ENCODE measurements around the gene EXOC6B. TPM values are rescaled to one million over a fixed set of nuclear protein-coding genes. Genes with fewer than 3 reads are reported as not detected.
"Not testable (repeated sequence)": the region's sequence is repeated elsewhere in the genome, so short reads cannot be mapped to it uniquely, and the experiment has no call there.

EXOC6B gene
- total and polyA plus RNA-seq, 9 of the 15 experiments (the other 6 are each of a cell fraction or from before 2014, with no cell fraction given), result 0.28 to 4.2 (median 2.0) TPM

DNA sequence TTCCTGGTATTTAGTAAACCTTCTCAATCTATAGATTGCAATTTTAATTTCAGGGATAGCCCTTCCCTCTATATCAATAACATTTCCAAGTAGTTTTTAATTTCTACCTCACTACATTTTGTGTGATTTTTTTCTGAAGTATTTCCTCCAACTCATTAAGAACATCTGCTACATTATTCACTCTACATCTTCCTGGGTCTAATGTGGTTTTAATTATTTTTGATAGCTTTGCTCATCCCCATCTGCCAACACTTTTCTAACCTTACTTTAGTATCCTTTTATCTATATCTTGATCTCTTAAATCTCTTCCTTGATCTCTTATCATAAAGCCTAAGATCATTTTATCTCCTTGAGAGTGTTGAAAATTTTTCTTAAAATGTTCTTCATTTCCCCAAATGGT is 399.8 kb downstream of the EXOC6B start (continued):
- TF ChIP-seq TFAM (CRISPR knock-in tag; conservative IDR thresholded peaks at IDR 0.05) (no peak), ZFP36 (IDR thresholded peaks at IDR 0.05; ENCODE audit: low read depth, low read length, partially characterized antibody) (no peak), ZNF77 (CRISPR knock-in tag; IDR thresholded peaks at IDR 0.05) (no peak), DDX20 (tag; IDR thresholded peaks at IDR 0.05; ENCODE audit: low read depth) (no peak)
- TF ChIP-seq, protein P1, sequence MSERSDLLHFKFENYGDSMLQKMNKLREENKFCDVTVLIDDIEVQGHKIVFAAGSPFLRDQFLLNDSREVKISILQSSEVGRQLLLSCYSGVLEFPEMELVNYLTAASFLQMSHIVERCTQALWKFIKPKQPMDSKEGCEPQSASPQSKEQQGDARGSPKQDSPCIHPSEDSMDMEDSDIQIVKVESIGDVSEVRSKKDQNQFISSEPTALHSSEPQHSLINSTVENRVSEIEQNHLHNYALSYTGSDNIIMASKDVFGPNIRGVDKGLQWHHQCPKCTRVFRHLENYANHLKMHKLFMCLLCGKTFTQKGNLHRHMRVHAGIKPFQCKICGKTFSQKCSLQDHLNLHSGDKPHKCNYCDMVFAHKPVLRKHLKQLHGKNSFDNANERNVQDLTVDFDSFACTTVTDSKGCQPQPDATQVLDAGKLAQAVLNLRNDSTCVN (CRISPR knock-in tag; IDR thresholded peaks at IDR 0.05), result no peak

DNA sequence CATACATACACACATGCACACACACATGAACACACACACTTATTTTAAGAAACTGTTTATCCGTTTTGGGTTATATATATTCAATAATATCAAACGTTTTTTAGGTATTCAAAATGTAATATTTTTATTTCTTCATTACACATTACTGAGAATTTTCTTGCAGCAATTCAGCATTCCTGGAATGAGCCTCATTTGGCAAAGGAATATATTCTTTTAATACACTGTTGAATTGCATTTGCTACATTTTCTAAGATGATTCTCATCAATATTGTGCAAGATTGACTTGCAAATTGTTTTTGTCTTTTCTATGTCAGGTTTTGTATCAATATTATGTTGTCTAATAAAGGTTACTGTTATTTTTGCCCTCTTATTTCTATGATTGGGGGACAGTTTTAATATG is 402.1 kb downstream of the EXOC6B start:
- 9% methylated on average over 2 of the region's 2 CpGs for WGBS (ENCODE audit: insufficient coverage, low coverage, missing lambda C conversion rate)
- Histone ChIP-seq H2AFZ (ENCODE audit: low read depth, low read length) (no peak overlapping the region), H3K79me2 (ENCODE audit: control insufficient read depth, insufficient read depth, low read length) (no peaks in the 10 kb centered on the region), H3K9me3 (replicated peaks; ENCODE audit: control insufficient read depth, insufficient read depth, low read depth, low read length) (no peaks in the 10 kb centered on the region), H3K4me2 (ENCODE audit: insufficient read depth, low read length) (no peak overlapping the region), H3K9me1 (ENCODE audit: control insufficient read depth, insufficient read depth, low read length) (no peaks in the 10 kb centered on the region), H3K4me3 (no peak overlapping the region), H3K9ac (ENCODE audit: insufficient read depth in 1 of 2, low read depth in 2 of 2, low read length in 2 of 2) (no peak overlapping the region), H3K27ac (ENCODE audit: extremely low read depth, low read depth, low read length) (no peak overlapping the region), H4K20me1 (replicated peaks; ENCODE audit: control insufficient read depth, insufficient read depth, low read length) (no peaks in the 10 kb centered on the region), H3K27me3 (ENCODE audit: control insufficient read depth in 2 of 2, insufficient read depth in 2 of 2, low read length in 2 of 2) (no peaks in the 10 kb centered on the region), H3K36me3 (ENCODE audit: control insufficient read depth, insufficient read depth, low read length) (no peaks in the 10 kb centered on the region), H3K4me1 (replicated peaks in 1 of 2; ENCODE audit: control insufficient read depth in 2 of 2, insufficient read depth in 2 of 2, low read length in 2 of 2) (peaks cover 0 to 11% of the 10 kb centered on the region in 2 experiments; a peak in 2 of 5 replicates)
- no peak for ATAC-seq
- ChIA-PET POLR2A (no interaction called here), CTCF (ENCODE audit: low intra/inter-chr PET ratio) (no interaction called here)
- DNase-seq (ENCODE audit: extremely low read depth in 1 of 4, low spot score in 3 of 4), result no peak
- no peak for FAIRE-seq
- TF ChIP-seq NFIX (CRISPR knock-in tag; IDR thresholded peaks at IDR 0.05; ENCODE audit: low read depth) (no peak), ZFP36 (IDR thresholded peaks at IDR 0.05; ENCODE audit: low read depth, low read length, partially characterized antibody) (no peak), ZNF324 (CRISPR knock-in tag; IDR thresholded peaks at IDR 0.05) (no peak), ATF7 (IDR thresholded peaks at IDR 0.05) (no peak), FOSL1 (tag; conservative IDR thresholded peaks at IDR 0.05) (no peak)
- TF ChIP-seq, protein P2, sequence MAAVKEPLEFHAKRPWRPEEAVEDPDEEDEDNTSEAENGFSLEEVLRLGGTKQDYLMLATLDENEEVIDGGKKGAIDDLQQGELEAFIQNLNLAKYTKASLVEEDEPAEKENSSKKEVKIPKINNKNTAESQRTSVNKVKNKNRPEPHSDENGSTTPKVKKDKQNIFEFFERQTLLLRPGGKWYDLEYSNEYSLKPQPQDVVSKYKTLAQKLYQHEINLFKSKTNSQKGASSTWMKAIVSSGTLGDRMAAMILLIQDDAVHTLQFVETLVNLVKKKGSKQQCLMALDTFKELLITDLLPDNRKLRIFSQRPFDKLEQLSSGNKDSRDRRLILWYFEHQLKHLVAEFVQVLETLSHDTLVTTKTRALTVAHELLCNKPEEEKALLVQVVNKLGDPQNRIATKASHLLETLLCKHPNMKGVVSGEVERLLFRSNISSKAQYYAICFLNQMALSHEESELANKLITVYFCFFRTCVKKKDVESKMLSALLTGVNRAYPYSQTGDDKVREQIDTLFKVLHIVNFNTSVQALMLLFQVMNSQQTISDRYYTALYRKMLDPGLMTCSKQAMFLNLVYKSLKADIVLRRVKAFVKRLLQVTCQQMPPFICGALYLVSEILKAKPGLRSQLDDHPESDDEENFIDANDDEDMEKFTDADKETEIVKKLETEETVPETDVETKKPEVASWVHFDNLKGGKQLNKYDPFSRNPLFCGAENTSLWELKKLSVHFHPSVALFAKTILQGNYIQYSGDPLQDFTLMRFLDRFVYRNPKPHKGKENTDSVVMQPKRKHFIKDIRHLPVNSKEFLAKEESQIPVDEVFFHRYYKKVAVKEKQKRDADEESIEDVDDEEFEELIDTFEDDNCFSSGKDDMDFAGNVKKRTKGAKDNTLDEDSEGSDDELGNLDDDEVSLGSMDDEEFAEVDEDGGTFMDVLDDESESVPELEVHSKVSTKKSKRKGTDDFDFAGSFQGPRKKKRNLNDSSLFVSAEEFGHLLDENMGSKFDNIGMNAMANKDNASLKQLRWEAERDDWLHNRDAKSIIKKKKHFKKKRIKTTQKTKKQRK (IDR thresholded peaks at IDR 0.05; ENCODE audit: borderline replicate concordance, low read depth, low read length), result no peak
- in situ Hi-C loops (cut with MboI), result no loop called here
- intact Hi-C loops (cut with micrococcal nuclease), result no loop called here
- no TSS peak for BruUV-seq (replicated peaks)

DNA sequence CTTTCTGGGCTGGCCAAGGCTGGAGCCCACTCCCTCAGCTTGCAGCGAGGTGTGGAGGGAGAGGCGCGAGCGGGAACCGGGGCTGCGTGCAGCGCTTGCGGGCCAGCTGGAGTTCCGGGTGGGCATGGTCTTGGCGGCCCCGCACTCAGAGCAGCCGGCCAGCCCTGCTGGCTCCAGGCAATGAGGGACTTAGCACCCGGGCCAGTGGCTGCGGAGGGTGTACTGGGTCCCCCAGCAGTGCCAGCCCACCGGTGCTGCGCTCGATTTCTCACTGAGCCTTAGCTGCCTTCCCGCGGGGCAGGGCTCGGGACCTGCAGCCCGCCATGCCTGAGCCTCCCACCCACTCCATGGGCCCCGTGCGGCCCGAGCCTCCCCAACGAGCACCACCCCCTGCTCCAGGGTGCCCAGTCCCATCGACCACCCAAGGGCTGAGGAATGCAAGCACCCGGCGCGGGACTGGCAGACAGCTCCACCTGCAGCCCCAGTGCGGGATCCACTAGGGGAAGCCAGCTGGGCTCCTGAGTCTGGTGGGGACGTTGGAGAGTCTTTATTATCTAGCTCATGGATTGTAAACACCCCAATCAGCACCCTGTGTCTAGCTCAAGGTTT is 404.0 kb downstream of the EXOC6B start:
- H3K79me2 ChIP-seq (ENCODE audit: control insufficient read depth, insufficient read depth, low read length); FAIRE-seq; intact Hi-C loops (cut with micrococcal nuclease); H4K20me1 ChIP-seq (replicated peaks; ENCODE audit: control insufficient read depth, insufficient read depth, low read length); H3K27ac ChIP-seq (ENCODE audit: extremely low read depth, low read depth, low read length); ATAC-seq; H3K27me3 ChIP-seq (ENCODE audit: control insufficient read depth in 2 of 2, insufficient read depth in 2 of 2, low read length in 2 of 2); POLR2A ChIA-PET; H3K9ac ChIP-seq (ENCODE audit: insufficient read depth in 1 of 2, low read depth in 2 of 2, low read length in 2 of 2); CTCF ChIA-PET (ENCODE audit: low intra/inter-chr PET ratio); H3K4me2 ChIP-seq (ENCODE audit: insufficient read depth, low read length); H3K9me1 ChIP-seq (ENCODE audit: control insufficient read depth, insufficient read depth, low read length); H3K4me3 ChIP-seq; DNase-seq (ENCODE audit: extremely low read depth in 1 of 4, low spot score in 3 of 4); H3K9me3 ChIP-seq (replicated peaks; ENCODE audit: control insufficient read depth, insufficient read depth, low read depth, low read length); in situ Hi-C loops (cut with MboI); H3K4me1 ChIP-seq (replicated peaks in 1 of 2; ENCODE audit: control insufficient read depth in 2 of 2, insufficient read depth in 2 of 2, low read length in 2 of 2); BruUV-seq (replicated peaks); H2AFZ ChIP-seq (ENCODE audit: low read depth, low read length); H3K36me3 ChIP-seq (ENCODE audit: control insufficient read depth, insufficient read depth, low read length): not testable (repeated sequence)
- 52% methylated on average over 12 of the region's 31 CpGs for WGBS (ENCODE audit: insufficient coverage, low coverage, missing lambda C conversion rate)

Measured in K562 (cell line).